PC-9 (cell line): ENCODE measurements around the gene CAPN10. TPM values are rescaled to one million over a fixed set of nuclear protein-coding genes. Genes with fewer than 3 reads are reported as not detected.

ENCODE experiments used
- BruUV-seq: library from RNA; stranded (reverse); fragments of 400-500 nt; replicated peaks from 2 replicates; lab custom pipeline; 2021; lab: Mats Ljungman, UMichigan
- CTCF ChIA-PET: fragments of 300-600 bp; sonication (Branson Sonifier 250); formaldehyde crosslinking; loops from one replicate; lab custom pipeline; 2022; ENCODE audit warnings: antibody characterized with exemption; lab: Charles Lee
- POLR2A ChIA-PET: fragments of 300-600 bp; sonication (Branson Sonifier 250); formaldehyde crosslinking; loops from one replicate; lab custom pipeline; 2022; ENCODE audit warnings: antibody characterized with exemption; ENCODE audit not compliant: unreplicated experiment; lab: Charles Lee
- DNase-seq, 2 experiments: peaks; one replicate each; pipeline versions ENCODE4 v3.0.0 to v3.0.0-alpha.2; 2015 to 2022; ENCODE audit warnings: mixed read lengths in 1 of 2
- H2AFZ ChIP-seq: fragments of 200-600 bp; sonication (generic); 2 replicates; pipeline ENCODE4 v1.8.1; 2017; ENCODE audit warnings: antibody characterized with exemption
- H3F3A ChIP-seq: fragments of 200-600 bp; sonication (generic); 2 replicates; pipeline ENCODE4 v1.8.1; 2017; ENCODE audit warnings: antibody characterized with exemption, mild to moderate bottlenecking, low read depth; ENCODE audit not compliant: insufficient read depth
- H3K27ac ChIP-seq: fragments of 200-600 bp; sonication (generic); 2 replicates; pipeline ENCODE4 v1.6.1; 2016; ENCODE audit warnings: mixed run types
- H3K27me3 ChIP-seq: fragments of 200-600 bp; sonication (generic); 2 replicates; pipeline ENCODE4 v1.6.1; 2016; ENCODE audit warnings: low read depth, mixed run types; ENCODE audit not compliant: insufficient read depth
- H3K36me3 ChIP-seq: fragments of 200-600 bp; sonication (generic); 2 replicates; pipeline ENCODE4 v1.6.1; 2016; ENCODE audit warnings: low read depth, mixed run types
- H3K4me1 ChIP-seq: fragments of 200-600 bp; sonication (generic); replicated peaks from 2 replicates; pipeline ENCODE4 v1.6.1; 2016; ENCODE audit warnings: mixed run types; ENCODE audit not compliant: insufficient read depth
- H3K4me2 ChIP-seq: fragments of 200-600 bp; sonication (generic); 2 replicates; pipeline ENCODE4 v1.6.1; 2017; ENCODE audit warnings: mixed run types
- H3K4me3 ChIP-seq: fragments of 200-600 bp; sonication (generic); 2 replicates; pipeline ENCODE4 v1.6.1; 2016; ENCODE audit warnings: mixed run types
- H3K79me2 ChIP-seq: fragments of 200-600 bp; sonication (generic); 2 replicates; pipeline ENCODE4 v1.6.1; 2017; ENCODE audit warnings: low read depth, mixed run types
- H3K9me2 ChIP-seq: fragments of 200-600 bp; sonication (generic); 2 replicates; pipeline ENCODE4 v1.8.1; 2017; ENCODE audit warnings: mild to moderate bottlenecking; ENCODE audit not compliant: insufficient read depth
- H3K9me3 ChIP-seq: fragments of 200-600 bp; sonication (generic); 2 replicates; pipeline ENCODE4 v1.8.1; 2016; ENCODE audit warnings: low read depth; ENCODE audit not compliant: insufficient read depth
- H4K20me1 ChIP-seq: fragments of 200-600 bp; sonication (generic); 2 replicates; pipeline ENCODE4 v1.8.1; 2017; ENCODE audit not compliant: insufficient read depth
- CTCF ChIP-seq: fragments of 200-600 bp; sonication (generic); conservative IDR thresholded peaks from 2 replicates; pipeline ENCODE4 v1.6.1; 2017; ENCODE audit warnings: mixed run types, antibody characterized with exemption, mild to moderate bottlenecking, moderate library complexity
- EZH2 ChIP-seq: fragments of 200-600 bp; sonication (generic); IDR thresholded peaks from 2 replicates; pipeline ENCODE4 v1.8.0; 2017; ENCODE audit warnings: antibody characterized with exemption, low read depth
- intact Hi-C: fragments of 100-400 bp; cut with micrococcal nuclease; formaldehyde crosslinking; loops from one replicate; pipeline ENCODE4 v1.10.0; 2022; ENCODE audit not compliant: unreplicated experiment
- total RNA-seq: library from RNA; stranded (reverse); gene quantifications from 2 replicates; pipeline ENCODE4 v1.2.3, GENCODE V29; 2021

Gene CAPN10
- total RNA-seq, 1 experiment from 2014 or later = 49.8 TPM

- TF ChIP-seq EZH2 = no peak
- TF ChIP-seq CTCF = no peak
- CTCF ChIA-PET = no interaction called here
- Histone ChIP-seq H3K9me2 (no peaks in the 10 kb centered on the region), H3K9me3 (no peaks in the 10 kb centered on the region), H3K27me3 (no peaks in the 10 kb centered on the region), H3K4me1 (peaks cover 14% of the 10 kb centered on the region), H3K27ac (no peak overlapping the region), H3K36me3 (no peaks in the 10 kb centered on the region), H3F3A (peaks cover 8% of the 10 kb centered on the region; the same call in 1 of the 2 replicates), H3K4me2 (no peak overlapping the region), H3K4me3 (no peak overlapping the region), H2AFZ (no peak overlapping the region), H4K20me1 (peaks cover 33% of the 10 kb centered on the region), H3K79me2 (peaks cover 34% of the 10 kb centered on the region)
- no peak for DNase-seq
- POLR2A ChIA-PET = no interaction called here
- intact Hi-C loops = no loop called here
- BruUV-seq = no TSS peak
These were observed 4.7 kb downstream of the CAPN10 start for GRCh38 chr2:240591226-240591625.

- H3K27me3 ChIP-seq = no peaks in the 10 kb centered on the region
- H3K4me1 ChIP-seq = peaks cover 14% of the 10 kb centered on the region
- H3K9me2 ChIP-seq = no peaks in the 10 kb centered on the region
- H3F3A ChIP-seq = peaks cover 8% of the 10 kb centered on the region; the same call in 1 of the 2 replicates
- H3K4me3 ChIP-seq = no peak overlapping the region
- POLR2A ChIA-PET = no interaction called here
- peaks cover 34% of the 10 kb centered on the region for H4K20me1 ChIP-seq
- CTCF ChIA-PET = no interaction called here
- no peak for DNase-seq
- no peaks in the 10 kb centered on the region for H3K36me3 ChIP-seq
- intact Hi-C loops = no loop called here
- H3K79me2 ChIP-seq = peaks cover 33% of the 10 kb centered on the region
- H3K9me3 ChIP-seq = no peaks in the 10 kb centered on the region
- BruUV-seq = no TSS peak
- H2AFZ ChIP-seq = no peak overlapping the region
- no peak overlapping the region for H3K4me2 ChIP-seq
- TF ChIP-seq CTCF (no peak), EZH2 (no peak)
- no peak overlapping the region for H3K27ac ChIP-seq
These were observed 5.2 kb downstream of the CAPN10 start for GRCh38 chr2:240591784-240592183.

- Histone ChIP-seq H3K79me2 (peaks cover 20% of the 10 kb centered on the region), H3K36me3 (0 out of 2 replicates have a peak, but pooled peaks cover 3% of the 10 kb centered on the region), H3K27ac (no peak overlapping the region), H3K9me3 (no peaks in the 10 kb centered on the region), H3K9me2 (no peaks in the 10 kb centered on the region), H4K20me1 (peaks cover 26% of the 10 kb centered on the region), H3K4me1 (peaks cover 5% of the 10 kb centered on the region), H3K27me3 (no peaks in the 10 kb centered on the region), H3K4me2 (no peak overlapping the region), H3K4me3 (no peak overlapping the region), H3F3A (no peaks in the 10 kb centered on the region), H2AFZ (no peak overlapping the region)
- intact Hi-C loops = no loop called here
- BruUV-seq = no TSS peak
- no peak for DNase-seq
- POLR2A ChIA-PET = interaction anchor here (0.6 kb wide), 1 partner anchor 224 kb away, joined by 3 read pairs; no protein-coding TSS in a partner anchor
- TF ChIP-seq EZH2 (no peak), CTCF (no peak)
- CTCF ChIA-PET = no interaction called here
These were observed 6.6 kb downstream of the CAPN10 start for GRCh38 chr2:240593026-240593702.
